ENCODE measurements around the gene POLA1.

GRCh38 chrX:24876530-24877287 lies 183.0 kb downstream of the POLA1 start:
- TF ChIP-seq CTCF (IDR thresholded peaks at IDR 0.05) (no peak), POLR2AphosphoS5 (IDR thresholded peaks at IDR 0.05) (no peak)
